SH-SY5Y (cell line): ENCODE results near the gene PLAAT5.

Experiments used
- GATA2 ChIP-seq: IDR thresholded peaks from 2 replicates; pipeline ENCODE4 v1.6.1; 2011; ENCODE audit warnings: mild to moderate bottlenecking, low read depth, low read length
- GATA3 ChIP-seq: IDR thresholded peaks from 2 replicates; pipeline ENCODE4 v1.6.1; 2011; ENCODE audit warnings: low read depth, mild to moderate bottlenecking, low read length, moderate library complexity

GRCh38 chr11:63502252-63502820, 11.4 kb upstream of the PLAAT5 start:
- TF ChIP-seq GATA2 (no peak), GATA3 (no peak)
